HepG2 (cell line): Measurements from ENCODE around the gene RERE. TPM values are rescaled to one million over a fixed set of nuclear protein-coding genes. Genes with fewer than 3 reads are reported as not detected.

Experiments used
- ATAC-seq: fragments of 200-7000 bp; cut with Tn5 transposase; 3 replicates; pipeline ENCODE4 v1.9.1; 2020; ENCODE audit warnings: mild to moderate bottlenecking, moderate library complexity
- BruUV-seq: library from RNA; stranded (reverse); fragments of 400-500 nt; replicated peaks from 2 replicates; lab custom pipeline; 2021; lab: Mats Ljungman, UMichigan
- CTCF ChIA-PET: fragments of 300-600 bp; formaldehyde crosslinking; extraction: SDS; loops from one replicate; lab custom pipeline; 2021; ENCODE audit warnings: low total read pairs, inconsistent platforms, low intra/inter-chr PET ratio; lab: Yijun Ruan, JAX
- POLR2A ChIA-PET: fragments of 350-600 bp; sonication (Branson Sonifier 250); formaldehyde crosslinking; loops from one replicate; lab custom pipeline; 2020; ENCODE audit warnings: antibody characterized with exemption, inconsistent platforms; lab: Yijun Ruan, JAX
- DNase-seq: peaks from one replicate; pipeline ENCODE4 v3.0.0-alpha.2; 2015; ENCODE audit warnings: low spot score
- FAIRE-seq: peaks from 3 replicates; lab custom pipeline; 2011; peaks lifted over from hg19 to GRCh38; lab: Jason Lieb, UNC
- H2AFZ ChIP-seq: one replicate; pipeline ENCODE4 v1.6.1; 2011; ENCODE audit warnings: low read length, inconsistent platforms
- H3K27ac ChIP-seq: fragments of 300-600 bp; 3 replicates; pipeline ENCODE4 v1.8.0; 2011; ENCODE audit warnings: mixed run types, mild to moderate bottlenecking, mixed read lengths, low read length, inconsistent platforms; ENCODE audit not compliant: insufficient read depth; ENCODE audit errors: extremely low read length
- H3K27me3 ChIP-seq, 2 experiments: fragments of 200-600 bp in 1 of 2; 2 replicates in 1 of 2; 3 replicates in 1 of 2; pipeline versions ENCODE4 v1.6.0 to v1.8.0; 2011; ENCODE audit warnings: low read length in 2 of 2, mild to moderate bottlenecking in 2 of 2, moderate library complexity in 2 of 2, inconsistent platforms in 1 of 2; ENCODE audit not compliant: insufficient read depth in 2 of 2, control insufficient read depth in 1 of 2
- H3K36me3 ChIP-seq, 2 experiments: fragments of 200-600 bp in 1 of 2; replicated peaks in 1 of 2; 2 replicates in 1 of 2; 3 replicates in 1 of 2; pipeline versions ENCODE4 v1.5.1 to v1.8.0; 2011; ENCODE audit warnings: low read length in 2 of 2, inconsistent platforms in 1 of 2; ENCODE audit not compliant: insufficient read depth in 2 of 2, control insufficient read depth in 1 of 2
- H3K4me1 ChIP-seq: 2 replicates; pipeline ENCODE4 v1.5.1; 2012; ENCODE audit warnings: low read length, inconsistent platforms; ENCODE audit not compliant: insufficient read depth
- H3K4me2 ChIP-seq: 2 replicates; pipeline ENCODE4 v1.6.0; 2011; ENCODE audit warnings: low read depth, low read length, inconsistent platforms
- H3K4me3 ChIP-seq, 3 experiments: fragments of 200-600 bp in 1 of 3; sonication (generic), shearing (Covaris generic) in 1 of 3; replicated peaks in 1 of 3; 2 replicates each; pipeline ENCODE4 v1.5.1; 2011 to 2016; ENCODE audit warnings: low read length in 3 of 3, inconsistent platforms in 2 of 3, low read depth in 2 of 3, mild to moderate bottlenecking in 2 of 3, control low read depth in 1 of 3, mixed read lengths in 1 of 3; ENCODE audit not compliant: insufficient read depth in 1 of 3
- H3K79me2 ChIP-seq: one replicate; pipeline ENCODE4 v1.6.1; 2011; ENCODE audit warnings: low read length, inconsistent platforms; ENCODE audit not compliant: insufficient read depth
- H3K9ac ChIP-seq: 2 replicates; pipeline ENCODE4 v1.6.0; 2011; ENCODE audit warnings: mild to moderate bottlenecking, low read depth, low read length, inconsistent platforms; ENCODE audit not compliant: insufficient read depth
- H3K9me3 ChIP-seq: 2 replicates; pipeline ENCODE4 v1.5.1; 2012; ENCODE audit warnings: mild to moderate bottlenecking, low read length
- H4K20me1 ChIP-seq: 2 replicates; pipeline ENCODE4 v1.6.0; 2011; ENCODE audit warnings: inconsistent platforms, mild to moderate bottlenecking, low read length, moderate library complexity; ENCODE audit not compliant: insufficient read depth
- ATF7-NPFF ChIP-seq: sonication (generic); formaldehyde crosslinking; IDR thresholded peaks from 2 replicates; pipeline ENCODE4 v1.8.1; 2023; ENCODE audit warnings: mild to moderate bottlenecking, low read depth, missing genetic modification reagents, moderate library complexity
- CAMTA2 ChIP-seq: sonication (generic); formaldehyde crosslinking; IDR thresholded peaks from 2 replicates; pipeline ENCODE4 v1.4.0; 2020; ENCODE audit warnings: mild to moderate bottlenecking, missing genetic modification reagents, borderline replicate concordance
- HDAC1 ChIP-seq: sonication (generic); formaldehyde crosslinking; IDR thresholded peaks from 2 replicates; pipeline ENCODE4 v1.5.1; 2020; ENCODE audit warnings: mild to moderate bottlenecking, missing genetic modification reagents
- HNF4A ChIP-seq: sonication (generic); formaldehyde crosslinking; IDR thresholded peaks from 2 replicates; pipeline ENCODE4 v1.4.0; 2020; ENCODE audit warnings: missing genetic modification reagents
- HNRNPUL1 ChIP-seq: fragments of 200-400 bp; formaldehyde crosslinking; IDR thresholded peaks from 2 replicates; pipeline ENCODE4 v1.6.1; 2017; ENCODE audit warnings: low read depth, mild to moderate bottlenecking, low read length, moderate library complexity
- KLF13 ChIP-seq: sonication (generic); formaldehyde crosslinking; IDR thresholded peaks from 2 replicates; pipeline ENCODE4 v1.4.0; 2020; ENCODE audit warnings: mild to moderate bottlenecking, missing genetic modification reagents
- NCOA2 ChIP-seq: sonication (generic); formaldehyde crosslinking; IDR thresholded peaks from 2 replicates; pipeline ENCODE4 v1.8.0; 2022; ENCODE audit warnings: inconsistent platforms
- PPARG ChIP-seq: conservative IDR thresholded peaks from 2 replicates; pipeline ENCODE4 v1.6.1; 2016; ENCODE audit warnings: missing biosample characterization, missing genetic modification reagents
- SETDB1 ChIP-seq: sonication (generic); formaldehyde crosslinking; IDR thresholded peaks from 2 replicates; pipeline ENCODE4 v1.5.1; 2020; ENCODE audit warnings: missing genetic modification reagents, mild to moderate bottlenecking, borderline replicate concordance
- STAT5B ChIP-seq: sonication (generic); formaldehyde crosslinking; IDR thresholded peaks from 2 replicates; pipeline ENCODE4 v1.4.0; 2020; ENCODE audit warnings: missing genetic modification reagents
- SYNCRIP ChIP-seq: fragments of 200-400 bp; formaldehyde crosslinking; IDR thresholded peaks from 2 replicates; pipeline ENCODE4 v1.6.1; 2018; ENCODE audit warnings: mild to moderate bottlenecking, low read depth, low read length; ENCODE audit not compliant: insufficient read depth
- ZBTB34 ChIP-seq: sonication (generic); formaldehyde crosslinking; IDR thresholded peaks from 2 replicates; pipeline ENCODE4 v1.8.0; 2022; ENCODE audit warnings: mild to moderate bottlenecking, missing genetic modification reagents
- ZNF275 ChIP-seq: sonication (generic); formaldehyde crosslinking; IDR thresholded peaks from 2 replicates; pipeline ENCODE4 v1.8.0; 2022; ENCODE audit warnings: missing genetic modification reagents, mild to moderate bottlenecking, inconsistent platforms, borderline replicate concordance
- ZNF33B ChIP-seq: sonication (generic); formaldehyde crosslinking; IDR thresholded peaks from 2 replicates; pipeline ENCODE4 v1.5.1; 2020; ENCODE audit warnings: mild to moderate bottlenecking, missing genetic modification reagents
- ZNF343 ChIP-seq: sonication (generic); formaldehyde crosslinking; IDR thresholded peaks from 2 replicates; pipeline ENCODE4 v1.4.0; 2020; ENCODE audit warnings: mild to moderate bottlenecking, missing genetic modification reagents
- ZNF768 ChIP-seq: sonication (generic); formaldehyde crosslinking; IDR thresholded peaks from 2 replicates; pipeline ENCODE4 v1.4.0; 2020; ENCODE audit warnings: missing genetic modification reagents
- ZNF800 ChIP-seq: sonication (generic); formaldehyde crosslinking; IDR thresholded peaks from 2 replicates; pipeline ENCODE4 v1.4.0; 2020; ENCODE audit warnings: missing genetic modification reagents
- ZNF878 ChIP-seq: sonication (generic); formaldehyde crosslinking; IDR thresholded peaks from 2 replicates; pipeline ENCODE4 v1.8.1; 2023; ENCODE audit warnings: mild to moderate bottlenecking, missing genetic modification reagents, moderate library complexity
- ZSCAN22 ChIP-seq: sonication (generic); formaldehyde crosslinking; IDR thresholded peaks from 2 replicates; pipeline ENCODE4 v1.4.0; 2020; ENCODE audit warnings: mild to moderate bottlenecking, missing genetic modification reagents
- WGBS: methylation state at CpG from one replicate; pipeline ENCODE4 v1.1.6; 2017; ENCODE audit warnings: low lambda C conversion rate; 5-methylcytosine and 5-hydroxymethylcytosine counted together
- in situ Hi-C: cut with HindIII; loops from 2 replicates; pipeline ENCODE4 v1.10.0; 2017; ENCODE audit warnings: low pct_unique_long_range_greater_than_20kb; ENCODE audit not compliant: extremely low pct_ligation_motif_present
- intact Hi-C: fragments of 100-400 bp; cut with micrococcal nuclease; formaldehyde crosslinking; loops from one replicate; pipeline ENCODE4 v1.10.0; 2022; ENCODE audit not compliant: unreplicated experiment
- polyA plus RNA-seq, 8 experiments: library from polyadenylated mRNA; depleted of rRNA in 3 of 8; stranded (reverse) in 7 of 8; unstranded in 1 of 8; fragments of >200 nt; fragmentation: Illumina TruSeq in 4 of 8; extraction: Trizol in 4 of 8; gene quantifications; 2 replicates each; pipeline versions ENCODE4 v1.2.1 to v1.2.3, GENCODE V29; 2011 to 2016; ENCODE audit warnings: low read depth in 4 of 8, missing spikeins in 1 of 8, mixed read lengths in 1 of 8; ENCODE audit not compliant: insufficient read depth in 1 of 8
- total RNA-seq, 5 experiments: library from RNA; depleted of rRNA; stranded (reverse); fragments of >200 nt; fragmentation: Illumina TruSeq; extraction: Trizol; gene quantifications; 2 replicates each; pipeline ENCODE4 v1.2.3, GENCODE V29; 2016; ENCODE audit warnings: low read depth in 1 of 5

RERE gene
- total and polyA plus RNA-seq, 2 of the 13 experiments (the other 11 are each of a cell fraction or from before 2014, with no cell fraction given) = 18.3 to 21.9 TPM

- Histone ChIP-seq H3K79me2 (peaks cover 13% of the 10 kb centered on the region), H3K4me3 (no peak overlapping the region), H3K36me3 (peaks cover 20 to 44% of the 10 kb centered on the region in 2 experiments), H3K27ac (no peak overlapping the region), H3K4me2 (no peak overlapping the region), H4K20me1 (no peaks in the 10 kb centered on the region; the same call in none of the 2 replicates), H3K4me1 (peaks cover 26% of the 10 kb centered on the region), H3K27me3 (no peaks in the 10 kb centered on the region), H2AFZ (no peak overlapping the region), H3K9ac (no peak overlapping the region), H3K9me3 (no peaks in the 10 kb centered on the region)
- 97% methylated on average over 1 of the region's 1 CpG for WGBS
- no TSS peak for BruUV-seq
- no peak for ATAC-seq
- DNase-seq = no peak
- CTCF ChIA-PET = no interaction called here
- in situ Hi-C loops (no loop called here), intact Hi-C loops (no loop called here)
- POLR2A ChIA-PET = no interaction called here
- FAIRE-seq = no peak
- TF ChIP-seq KLF13 (CRISPR knock-in tag) (no peak), SETDB1 (CRISPR knock-in tag) (no peak), ZBTB34 (no peak), ZNF343 (no peak), HNF4A (CRISPR knock-in tag) (no peak), ZNF878 (CRISPR knock-in tag) (no peak), STAT5B (CRISPR knock-in tag) (no peak), ZNF275 (CRISPR knock-in tag) (no peak), HNRNPUL1 (no peak), SYNCRIP (no peak), HDAC1 (CRISPR knock-in tag) (no peak), ZSCAN22 (CRISPR knock-in tag) (no peak), NCOA2 (CRISPR knock-in tag) (no peak), ZNF768 (CRISPR knock-in tag) (no peak), ATF7-NPFF (no peak), ZNF33B (CRISPR knock-in tag) (no peak), PPARG (CRISPR knock-in tag) (no peak), ZNF800 (CRISPR knock-in tag) (no peak), CAMTA2 (CRISPR knock-in tag) (no peak)
These were observed 276.5 kb downstream of the RERE start for GRCh38 chr1:8540971-8541370.
